SK-N-SH (cell line): ENCODE results near the gene ZNF462. TPM values are rescaled to one million over a fixed set of nuclear protein-coding genes. Genes with fewer than 3 reads are reported as not detected.

Experiments
- CTCF ChIA-PET: fragments of 300-600, 350-600 bp; formaldehyde crosslinking; extraction: SDS; loops from one replicate; lab custom pipeline; 2021; lab: Yijun Ruan, JAX
- POLR2A ChIA-PET: fragments of 350-600 bp; sonication (Branson Sonifier 250); formaldehyde crosslinking; extraction: SDS; loops from one replicate; lab custom pipeline; 2020; ENCODE audit warnings: antibody characterized with exemption, inconsistent platforms; lab: Yijun Ruan, JAX
- DNase-seq: peaks from one replicate; pipeline ENCODE4 v3.0.0; 2012
- H2AFZ ChIP-seq: fragments of 200-600 bp; sonication (generic); 2 replicates; pipeline ENCODE4 v1.8.1; 2016; ENCODE audit warnings: antibody characterized with exemption, mild to moderate bottlenecking, low read depth
- H3F3A ChIP-seq: fragments of 200-600 bp; sonication (generic); replicated peaks from 2 replicates; pipeline ENCODE3; 2016; ENCODE audit warnings: antibody characterized with exemption, mild to moderate bottlenecking; ENCODE audit not compliant: insufficient read depth
- H3K27ac ChIP-seq, 2 experiments: fragments of 200-500 bp in 1 of 2; fragments of 200-600 bp in 1 of 2; sonication (Bioruptor generic) in 1 of 2; sonication (generic), shearing (Covaris generic) in 1 of 2; 2 replicates each; pipeline versions ENCODE4 v1.5.1 to v1.6.1; 2014 to 2016; ENCODE audit warnings: low read depth in 2 of 2, inconsistent platforms in 1 of 2, low read length in 1 of 2, mild to moderate bottlenecking in 1 of 2, mixed read lengths in 1 of 2
- H3K27me3 ChIP-seq: fragments of 200-600 bp; sonication (generic), shearing (Covaris generic); 2 replicates; pipeline ENCODE4 v1.6.1; 2016; ENCODE audit warnings: mixed run types; ENCODE audit not compliant: insufficient read depth
- H3K36me3 ChIP-seq, 2 experiments: fragments of 200-500 bp in 1 of 2; fragments of 200-600 bp in 1 of 2; sonication (Bioruptor generic) in 1 of 2; sonication (generic) in 1 of 2; replicated peaks in 1 of 2; 2 replicates each; pipeline versions ENCODE3 to v1.5.1; 2014 to 2016; ENCODE audit warnings: low read length in 1 of 2, mild to moderate bottlenecking in 1 of 2; ENCODE audit not compliant: insufficient read depth in 2 of 2, control insufficient read depth in 1 of 2
- H3K4me1 ChIP-seq, 2 experiments: fragments of 200-500 bp in 1 of 2; fragments of 200-600 bp in 1 of 2; sonication (Bioruptor generic) in 1 of 2; sonication (generic), shearing (Covaris generic) in 1 of 2; 2 replicates each; pipeline versions ENCODE4 v1.5.1 to v1.6.1; 2014 to 2016; ENCODE audit warnings: low read depth in 1 of 2, low read length in 1 of 2, mixed run types in 1 of 2; ENCODE audit not compliant: insufficient read depth in 2 of 2, control insufficient read depth in 1 of 2
- H3K4me2 ChIP-seq: fragments of 200-600 bp; sonication (generic), shearing (Covaris generic); 2 replicates; pipeline ENCODE4 v1.6.1; 2017; ENCODE audit warnings: mixed run types
- H3K4me3 ChIP-seq, 2 experiments: fragments of 200-500 bp in 1 of 2; fragments of 200-600 bp in 1 of 2; sonication (Bioruptor generic) in 1 of 2; sonication (generic), shearing (Covaris generic) in 1 of 2; 2 replicates each; pipeline versions ENCODE4 v1.5.1 to v1.8.1; 2014 to 2016; ENCODE audit warnings: low read depth in 2 of 2, inconsistent platforms in 1 of 2, low read length in 1 of 2, mild to moderate bottlenecking in 1 of 2, mixed read lengths in 1 of 2, moderate library complexity in 1 of 2
- H3K79me2 ChIP-seq: fragments of 200-600 bp; sonication (generic); 2 replicates; pipeline ENCODE4 v1.8.1; 2017; ENCODE audit warnings: mild to moderate bottlenecking; ENCODE audit not compliant: insufficient read depth
- H3K9ac ChIP-seq: fragments of 200-600 bp; sonication (generic); 2 replicates; pipeline ENCODE4 v1.6.1; 2017; ENCODE audit warnings: mixed run types
- H3K9me2 ChIP-seq: fragments of 200-600 bp; sonication (generic); 2 replicates; pipeline ENCODE4 v1.6.1; 2017; ENCODE audit warnings: mixed run types
- H3K9me3 ChIP-seq: fragments of 200-600 bp; sonication (generic); 2 replicates; pipeline ENCODE4 v1.6.1; 2017; ENCODE audit warnings: mixed run types, mild to moderate bottlenecking, moderate library complexity
- H4K20me1 ChIP-seq: fragments of 200-600 bp; sonication (generic); 2 replicates; pipeline ENCODE4 v1.6.1; 2017; ENCODE audit warnings: mild to moderate bottlenecking, mixed run types; ENCODE audit not compliant: insufficient read depth
- CTCF ChIP-seq: fragments of 200-600 bp; sonication (generic); IDR thresholded peaks from 2 replicates; pipeline ENCODE4 v1.6.1; 2017; ENCODE audit warnings: antibody characterized with exemption, mild to moderate bottlenecking, moderate library complexity
- FOXJ3 ChIP-seq: sonication (generic); formaldehyde crosslinking; IDR thresholded peaks from 2 replicates; pipeline ENCODE4 v1.5.1; 2020; ENCODE audit warnings: mild to moderate bottlenecking, missing genetic modification reagents
- GABPA ChIP-seq: IDR thresholded peaks from 2 replicates; pipeline ENCODE4 v1.4.0; 2012; ENCODE audit warnings: low read depth, mild to moderate bottlenecking
- GATA2 ChIP-seq: sonication (generic); formaldehyde crosslinking; IDR thresholded peaks from 2 replicates; pipeline ENCODE4 v1.5.0; 2020; ENCODE audit warnings: mild to moderate bottlenecking, missing genetic modification reagents
- JUND ChIP-seq: IDR thresholded peaks from 2 replicates; pipeline ENCODE4 v1.4.0; 2012
- MAX ChIP-seq: IDR thresholded peaks from 2 replicates; pipeline ENCODE4 v1.4.0; 2012; ENCODE audit warnings: low read depth
- NFIC ChIP-seq: IDR thresholded peaks from 2 replicates; pipeline ENCODE4 v1.4.0; 2012; ENCODE audit warnings: borderline replicate concordance
- REST ChIP-seq: IDR thresholded peaks from 2 replicates; pipeline ENCODE4 v1.6.1; 2012; ENCODE audit warnings: mild to moderate bottlenecking, low read depth, low read length, moderate library complexity
- TEAD4 ChIP-seq: IDR thresholded peaks from 2 replicates; pipeline ENCODE4 v1.4.0; 2012; ENCODE audit warnings: mild to moderate bottlenecking, borderline replicate concordance; ENCODE audit not compliant: insufficient read depth
- USF1 ChIP-seq: IDR thresholded peaks from 2 replicates; pipeline ENCODE4 v1.4.0; 2012; ENCODE audit warnings: low read depth, borderline replicate concordance
- YY1 ChIP-seq: IDR thresholded peaks from 2 replicates; pipeline ENCODE4 v1.4.0; 2012; ENCODE audit warnings: low read depth, mild to moderate bottlenecking
- ZBTB33 ChIP-seq: IDR thresholded peaks from 2 replicates; pipeline ENCODE4 v1.4.0; 2012; ENCODE audit warnings: low read depth, borderline replicate concordance
- WGBS: methylation state at CpG from one replicate; pipeline ENCODE4 v1.1.6; 2017; ENCODE audit warnings: low lambda C conversion rate; 5-methylcytosine and 5-hydroxymethylcytosine counted together
- polyA plus RNA-seq, 3 experiments: library from polyadenylated mRNA; depleted of rRNA; stranded (reverse); fragments of >200 nt; gene quantifications; 2 replicates each; pipeline ENCODE4 v1.2.3, GENCODE V29; 2012

Gene ZNF462
- polyA plus RNA-seq, 1 of the 3 experiments (the other 2 are of a cell fraction), result 5.2 TPM

GRCh38 chr9:106930477-106930876 is 67.5 kb downstream of the ZNF462 start (continued):
- no peak for TF ChIP-seq MAX
- no peak for TF ChIP-seq NFIC
- TF ChIP-seq USF1, result no peak

- H3K9me3 ChIP-seq, result no peaks in the 10 kb centered on the region
- H3K27me3 ChIP-seq, result no peaks in the 10 kb centered on the region
- H4K20me1 ChIP-seq, result no peaks in the 10 kb centered on the region
- no peak overlapping the region for H3K9ac ChIP-seq
- WGBS, result 95% methylated on average over 4 of the region's 4 CpGs
- H3F3A ChIP-seq, result no peaks in the 10 kb centered on the region
- TF ChIP-seq FOXJ3 (CRISPR knock-in tag) (no peak), ZBTB33 (no peak), GATA2 (no peak), JUND (no peak), CTCF (no peak), GABPA (no peak), YY1 (no peak), TEAD4 (no peak), REST (no peak)
- H3K4me3 ChIP-seq, result no peak overlapping the region
- H2AFZ ChIP-seq, result no peak overlapping the region
- no peaks in the 10 kb centered on the region for H3K9me2 ChIP-seq
- CTCF ChIA-PET, result no interaction called here
- H3K4me1 ChIP-seq, result no peaks in the 10 kb centered on the region
- no peaks in the 10 kb centered on the region for H3K79me2 ChIP-seq
- no peak overlapping the region for H3K4me2 ChIP-seq
- POLR2A ChIA-PET, result no interaction called here
- H3K27ac ChIP-seq, result no peak overlapping the region
- peaks cover 39 to 92% of the 10 kb centered on the region in 2 experiments for H3K36me3 ChIP-seq
- no peak for DNase-seq
These were observed 68.5 kb downstream of the ZNF462 start for GRCh38 chr9:106931466-106931865.
